ENCODE results near the gene CDHR3. TPM values are rescaled to one million over a fixed set of nuclear protein-coding genes. Genes with fewer than 3 reads are reported as not detected.

Gene CDHR3
- total and polyA plus RNA-seq, 9 of the 15 experiments (the other 6 are each of a cell fraction or from before 2014, with no cell fraction given): 0.03 to 0.66 (median 0.24) TPM; not detected in 1

GRCh38 chr7:105932835-105933477 lies 30.1 kb upstream of the CDHR3 start:
- no TSS peak for BruUV-seq (replicated peaks)
- POLR2A ChIA-PET: interaction anchor here (0.7 to 1.6 kb wide), 2 partner anchors 9 to 1841 kb away, joined by 3 to 4 read pairs; no protein-coding TSS in a partner anchor
- H3K4me3 ChIP-seq: no peak overlapping the region
- no peaks in the 10 kb centered on the region for H3K36me3 ChIP-seq (ENCODE audit: control insufficient read depth, insufficient read depth, low read length)
- in situ Hi-C loops (cut with MboI) (no loop called here), intact Hi-C loops (cut with micrococcal nuclease) (loop anchor here (5.0 kb wide), 1 partner anchor 219 kb away; no protein-coding TSS in a partner anchor)
- H4K20me1 ChIP-seq (replicated peaks; ENCODE audit: control insufficient read depth, insufficient read depth, low read length): no peaks in the 10 kb centered on the region
- H3K27me3 ChIP-seq (ENCODE audit: control insufficient read depth in 2 of 2, insufficient read depth in 2 of 2, low read length in 2 of 2): peaks cover 14 to 42% of the 10 kb centered on the region in 2 experiments
- no peak for TF ChIP-seq TRIM24 (IDR thresholded peaks at IDR 0.05)
- no peak for TF ChIP-seq ZNF445 (CRISPR knock-in tag; IDR thresholded peaks at IDR 0.05; ENCODE audit: low read depth)
- TF ChIP-seq FOXK1 (CRISPR knock-in tag; IDR thresholded peaks at IDR 0.05; ENCODE audit: borderline replicate concordance): no peak
- TF ChIP-seq ZNF253 (CRISPR knock-in tag; conservative IDR thresholded peaks at IDR 0.05): no peak
- TF ChIP-seq TAL1 (IDR thresholded peaks at IDR 0.05): no peak
- no peak for TF ChIP-seq THRB (CRISPR knock-in tag; conservative IDR thresholded peaks at IDR 0.05)
- TF ChIP-seq EP400 (IDR thresholded peaks at IDR 0.05): no peak
- TF ChIP-seq ZNF143 (CRISPR knock-in tag; IDR thresholded peaks at IDR 0.05): no peak
- TF ChIP-seq SNIP1 (IDR thresholded peaks at IDR 0.05; ENCODE audit: low read depth): no peak
- no peak for TF ChIP-seq PHB2 (IDR thresholded peaks at IDR 0.05; ENCODE audit: low read depth)
- TF ChIP-seq WHSC1 (IDR thresholded peaks at IDR 0.05; ENCODE audit: low read length): no peak
- no peak for TF ChIP-seq MYC (IDR thresholded peaks at IDR 0.05; ENCODE audit: low read depth, low read length)
- TF ChIP-seq MYC (CRISPR knock-in tag; IDR thresholded peaks at IDR 0.05; ENCODE audit: borderline replicate concordance, low read depth): no peak
- TF ChIP-seq KDM5B (IDR thresholded peaks at IDR 0.05; ENCODE audit: insufficient replicate concordance, low read depth, low read length): no peak
- no peak for TF ChIP-seq ZNF282 (CRISPR knock-in tag; IDR thresholded peaks at IDR 0.05)
- TF ChIP-seq ZNF518B (CRISPR knock-in tag; IDR thresholded peaks at IDR 0.05): no peak
- no peak overlapping the region for H3K9ac ChIP-seq (ENCODE audit: insufficient read depth in 1 of 2, low read depth in 2 of 2, low read length in 2 of 2)
- FAIRE-seq (no peak), ATAC-seq (no peak), DNase-seq (ENCODE audit: extremely low read depth in 1 of 4, low spot score in 3 of 4) (no peak)
- WGBS (ENCODE audit: insufficient coverage, low coverage, missing lambda C conversion rate): 0% methylated on average over 8 of the region's 8 CpGs
- no peaks in the 10 kb centered on the region for H3K9me3 ChIP-seq (replicated peaks; ENCODE audit: control insufficient read depth, insufficient read depth, low read depth, low read length)
- H3K79me2 ChIP-seq (ENCODE audit: control insufficient read depth, insufficient read depth, low read length): no peaks in the 10 kb centered on the region
- no peak overlapping the region for H3K27ac ChIP-seq (ENCODE audit: extremely low read depth, low read depth, low read length)
- no peak overlapping the region for H2AFZ ChIP-seq (ENCODE audit: low read depth, low read length)
- H3K4me1 ChIP-seq (replicated peaks in 1 of 2; ENCODE audit: control insufficient read depth in 2 of 2, insufficient read depth in 2 of 2, low read length in 2 of 2): no peaks in the 10 kb centered on the region
- no peaks in the 10 kb centered on the region for H3K9me1 ChIP-seq (ENCODE audit: control insufficient read depth, insufficient read depth, low read length)
- H3K4me2 ChIP-seq (ENCODE audit: insufficient read depth, low read length): no peak overlapping the region
- CTCF ChIA-PET (ENCODE audit: low intra/inter-chr PET ratio): interaction anchor here (1.0 to 1.1 kb wide), 2 partner anchors 77 to 221 kb away, joined by 3 read pairs; no protein-coding TSS in a partner anchor

All from K562 (cell line).